Fibroblast of lung (primary cell): ENCODE results near the gene MRPS21.
A peak's percentile ranks its signal among the peaks of the same experiment; 100 is the strongest.

ENCODE experiments used
- EZH2 ChIP-seq: IDR thresholded peaks from 2 replicates; pipeline ENCODE4 v1.5.1; 2012; ENCODE audit warnings: low read length, control low read depth, mild to moderate bottlenecking; ENCODE audit errors: missing control alignments
- TF ChIP-seq, protein P1 (sequence below), 2 donors: IDR thresholded peaks in 1 of 2; conservative IDR thresholded peaks in 1 of 2; 1 replicate in 1 of 2; 2 replicates in 1 of 2; pipeline ENCODE4 v1.5.1; 2011 to 2012; ENCODE audit warnings: low read length in 2 of 2, control low read depth in 1 of 2, inconsistent platforms in 1 of 2, low read depth in 1 of 2, mild to moderate bottlenecking in 1 of 2

DNA sequence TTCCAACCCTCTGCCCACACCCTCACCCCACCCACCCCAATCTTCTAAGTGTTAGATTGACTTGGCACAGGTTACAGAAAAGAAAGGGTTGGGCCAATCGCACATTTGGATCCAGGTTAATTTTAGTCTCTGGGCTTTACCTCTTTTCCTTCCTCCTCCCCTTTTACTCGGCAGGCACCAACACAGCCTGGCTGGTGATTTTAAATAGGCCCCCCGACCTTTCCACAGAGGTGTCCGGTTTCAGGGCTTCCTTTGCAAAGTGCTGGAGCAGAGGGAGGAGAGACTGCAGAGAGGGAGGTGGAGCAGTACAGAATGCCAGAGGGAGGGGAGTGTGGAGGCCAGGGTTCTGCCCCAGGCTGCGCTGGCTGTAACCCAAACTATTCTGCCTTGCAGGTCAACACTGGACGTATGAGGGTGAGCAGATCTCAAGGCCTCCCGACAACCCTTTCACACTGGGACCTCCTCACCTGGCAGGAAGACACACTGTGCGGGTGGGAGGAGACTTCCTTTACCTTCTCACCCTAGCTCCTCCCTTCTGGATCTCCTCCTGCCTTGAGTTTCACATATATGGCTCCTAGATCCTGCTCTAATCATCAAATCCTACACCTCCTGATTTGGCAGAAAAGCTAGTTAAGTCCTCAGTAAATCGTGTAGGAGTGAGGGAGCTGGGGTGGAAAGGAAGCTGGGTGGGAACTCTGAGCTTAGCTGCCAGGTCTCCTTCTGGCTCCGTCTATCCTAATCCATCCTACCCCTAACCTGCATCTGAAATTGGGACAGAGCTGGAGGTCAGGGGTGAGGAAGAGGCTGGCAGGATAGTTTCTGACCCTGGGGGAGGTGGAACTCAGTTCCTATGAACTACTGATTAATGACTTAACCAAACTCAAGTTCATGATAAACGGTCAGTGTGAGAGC, 33.6 kb upstream of the MRPS21 start:
- TF ChIP-seq, protein P1, sequence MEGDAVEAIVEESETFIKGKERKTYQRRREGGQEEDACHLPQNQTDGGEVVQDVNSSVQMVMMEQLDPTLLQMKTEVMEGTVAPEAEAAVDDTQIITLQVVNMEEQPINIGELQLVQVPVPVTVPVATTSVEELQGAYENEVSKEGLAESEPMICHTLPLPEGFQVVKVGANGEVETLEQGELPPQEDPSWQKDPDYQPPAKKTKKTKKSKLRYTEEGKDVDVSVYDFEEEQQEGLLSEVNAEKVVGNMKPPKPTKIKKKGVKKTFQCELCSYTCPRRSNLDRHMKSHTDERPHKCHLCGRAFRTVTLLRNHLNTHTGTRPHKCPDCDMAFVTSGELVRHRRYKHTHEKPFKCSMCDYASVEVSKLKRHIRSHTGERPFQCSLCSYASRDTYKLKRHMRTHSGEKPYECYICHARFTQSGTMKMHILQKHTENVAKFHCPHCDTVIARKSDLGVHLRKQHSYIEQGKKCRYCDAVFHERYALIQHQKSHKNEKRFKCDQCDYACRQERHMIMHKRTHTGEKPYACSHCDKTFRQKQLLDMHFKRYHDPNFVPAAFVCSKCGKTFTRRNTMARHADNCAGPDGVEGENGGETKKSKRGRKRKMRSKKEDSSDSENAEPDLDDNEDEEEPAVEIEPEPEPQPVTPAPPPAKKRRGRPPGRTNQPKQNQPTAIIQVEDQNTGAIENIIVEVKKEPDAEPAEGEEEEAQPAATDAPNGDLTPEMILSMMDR (conservative IDR thresholded peaks at IDR 0.05 in 1 of 2, IDR thresholded peaks at IDR 0.05 in 1 of 2; ENCODE audit: low read depth in 1 of 2, low read length in 2 of 2): no peak
- TF ChIP-seq EZH2: peak; percentile 37
